SK-N-SH treated with all-trans-retinoic acid at 6 μM for 48 hours (cell line): ENCODE data around the gene MGMT.

Source experiments
- ARNTL ChIP-seq: fragments of 450-650 bp; formaldehyde crosslinking; IDR thresholded peaks from 2 replicates; pipeline ENCODE4 v1.5.0; 2020; ENCODE audit warnings: low read depth, mild to moderate bottlenecking, moderate library complexity, borderline replicate concordance
- ESRRG ChIP-seq: fragments of 250-450 bp; sonication (Bioruptor Pico); IDR thresholded peaks from 2 replicates; pipeline ENCODE4 v1.6.1; 2021; ENCODE audit warnings: mild to moderate bottlenecking
- ISL1 ChIP-seq: fragments of 250-450 bp; sonication (Bioruptor Pico); IDR thresholded peaks from 2 replicates; pipeline ENCODE4 v2.1.2; 2022; ENCODE audit warnings: mild to moderate bottlenecking, moderate library complexity
- OSR1 ChIP-seq: fragments of 250-450 bp; sonication (Bioruptor Pico); IDR thresholded peaks from 2 replicates; pipeline ENCODE4 v1.8.0; 2022; ENCODE audit warnings: moderate library complexity, mild to moderate bottlenecking, inconsistent platforms
- PATZ1 ChIP-seq: fragments of 250-450 bp; sonication (Bioruptor Pico); IDR thresholded peaks from 2 replicates; pipeline ENCODE4 v1.8.0; 2020; ENCODE audit warnings: mild to moderate bottlenecking, moderate library complexity, borderline replicate concordance
- PPARA ChIP-seq: fragments of 250-450 bp; sonication (Bioruptor Pico); IDR thresholded peaks from 2 replicates; pipeline ENCODE4 v1.5.0; 2020; ENCODE audit warnings: mild to moderate bottlenecking, borderline replicate concordance
- RARB ChIP-seq: fragments of 250-450 bp; sonication (Bioruptor Pico); IDR thresholded peaks from 2 replicates; pipeline ENCODE4 v1.8.0; 2021; ENCODE audit warnings: mild to moderate bottlenecking, moderate library complexity
- ZFP3 ChIP-seq: fragments of 250-450 bp; sonication (Bioruptor Pico); IDR thresholded peaks from 2 replicates; pipeline ENCODE4 v1.5.0; 2020; ENCODE audit warnings: mild to moderate bottlenecking, moderate library complexity
- ZFP30 ChIP-seq: fragments of 450-650 bp; formaldehyde crosslinking; IDR thresholded peaks from 2 replicates; pipeline ENCODE4 v1.5.0; 2022; ENCODE audit warnings: mild to moderate bottlenecking, moderate library complexity
- ZNF565 ChIP-seq: fragments of 450-650 bp; formaldehyde crosslinking; conservative IDR thresholded peaks from 2 replicates; pipeline ENCODE4 v1.5.0; 2020; ENCODE audit warnings: low read depth, mild to moderate bottlenecking, moderate library complexity
- ZNF8 ChIP-seq: fragments of 450-650 bp; formaldehyde crosslinking; IDR thresholded peaks from 2 replicates; pipeline ENCODE4 v1.5.0; 2020; ENCODE audit warnings: mild to moderate bottlenecking, moderate library complexity
- TF ChIP-seq, protein P1 (sequence below): fragments of 250-450 bp; sonication (Bioruptor Pico); IDR thresholded peaks from 2 replicates; pipeline ENCODE4 v1.5.1; 2020; ENCODE audit warnings: low read depth, mild to moderate bottlenecking, moderate library complexity

- TF ChIP-seq ISL1 (CRISPR knock-in tag) (no peak), ESRRG (no peak), PPARA (no peak), ZNF8 (CRISPR knock-in tag) (no peak), RARB (CRISPR knock-in tag) (no peak), ZFP30 (CRISPR knock-in tag) (no peak), ARNTL (CRISPR knock-in tag) (no peak), ZFP3 (CRISPR knock-in tag) (no peak), PATZ1 (CRISPR knock-in tag) (no peak), OSR1 (CRISPR knock-in tag) (no peak), ZNF565 (CRISPR knock-in tag) (no peak)
- TF ChIP-seq, protein P1, sequence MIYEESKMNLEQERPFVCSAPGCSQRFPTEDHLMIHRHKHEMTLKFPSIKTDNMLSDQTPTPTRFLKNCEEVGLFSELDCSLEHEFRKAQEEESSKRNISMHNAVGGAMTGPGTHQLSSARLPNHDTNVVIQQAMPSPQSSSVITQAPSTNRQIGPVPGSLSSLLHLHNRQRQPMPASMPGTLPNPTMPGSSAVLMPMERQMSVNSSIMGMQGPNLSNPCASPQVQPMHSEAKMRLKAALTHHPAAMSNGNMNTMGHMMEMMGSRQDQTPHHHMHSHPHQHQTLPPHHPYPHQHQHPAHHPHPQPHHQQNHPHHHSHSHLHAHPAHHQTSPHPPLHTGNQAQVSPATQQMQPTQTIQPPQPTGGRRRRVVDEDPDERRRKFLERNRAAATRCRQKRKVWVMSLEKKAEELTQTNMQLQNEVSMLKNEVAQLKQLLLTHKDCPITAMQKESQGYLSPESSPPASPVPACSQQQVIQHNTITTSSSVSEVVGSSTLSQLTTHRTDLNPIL (CRISPR knock-in tag) = no peak
Observed at GRCh38 chr10:129426606-129427005, 40.4 kb upstream of the MGMT start.
